Pericardium fibroblast (primary cell): ENCODE data around the gene ANK3. TPM values are rescaled to one million over a fixed set of nuclear protein-coding genes. Genes with fewer than 3 reads are reported as not detected.

Source experiments
- total RNA-seq: library from RNA; depleted of rRNA; stranded (reverse); fragments of >200 nt; gene quantifications from 2 replicates; pipeline ENCODE4 v1.2.3, GENCODE V29; 2015

ANK3 gene
- 13.8 and 40.6 TPM in 2 replicates for total RNA-seq

GRCh38 chr10:60389413-60390025 lies at the start of gene ANK3:
Gene ANK3, minus strand, starts transcription at chr10:60389875. Its CDS starts 337 bp downstream, at chr10:60389538.

